Gastrocnemius medialis (tissue), 4 donors: ENCODE data around the gene C4BPA. TPM values are rescaled to one million over a fixed set of nuclear protein-coding genes. Genes with fewer than 3 reads are reported as not detected.

ENCODE experiments used
- ATAC-seq, 2 donors: fragments of 150-250 bp; one replicate each; pipeline ENCODE4 v1.9.1; 2016
- DNase-seq, 2 donors: peaks; one replicate each; pipeline ENCODE4 v3.0.0-alpha.2; 2019
- H3K27ac ChIP-seq, 4 donors: fragments of 200-600 bp; sonication (generic); 1 replicate in 1 of 4; 2 replicates in 3 of 4; pipeline ENCODE4 v1.5.1; 2016 to 2018; ENCODE audit warnings: mild to moderate bottlenecking in 2 of 4, moderate library complexity in 1 of 4
- H3K27me3 ChIP-seq, 3 donors: fragments of 200-600 bp; sonication (generic) in 2 of 3; 1 replicate in 1 of 3; 2 replicates in 2 of 3; pipeline versions ENCODE4 v1.5.1 to v1.6.0; 2016 to 2019; ENCODE audit warnings: mild to moderate bottlenecking in 1 of 3, moderate library complexity in 1 of 3
- H3K36me3 ChIP-seq, 2 donors: fragments of 200-600 bp; sonication (generic) in 1 of 2; one replicate each; pipeline ENCODE4 v1.5.1; 2017 to 2018
- H3K4me1 ChIP-seq, 2 donors: fragments of 200-600 bp; sonication (generic) in 1 of 2; one replicate each; pipeline ENCODE4 v1.5.1; 2016 to 2017; ENCODE audit warnings: mild to moderate bottlenecking in 2 of 2
- H3K4me3 ChIP-seq, 4 donors: fragments of 200-600 bp; sonication (generic) in 3 of 4; 1 replicate in 1 of 4; 2 replicates in 3 of 4; pipeline ENCODE4 v1.5.1; 2016 to 2019; ENCODE audit warnings: mild to moderate bottlenecking in 2 of 4
- H3K9me3 ChIP-seq, 3 donors: fragments of 200-600 bp; sonication (generic) in 2 of 3; 1 replicate in 1 of 3; 2 replicates in 2 of 3; pipeline ENCODE4 v1.5.1; 2016 to 2019
- POLR2A ChIP-seq, 2 donors: fragments of 450-650 bp; IDR thresholded peaks; one replicate each; pipeline ENCODE4 v1.6.1; 2017; ENCODE audit warnings: antibody characterized with exemption in 2 of 2, mild to moderate bottlenecking in 2 of 2, moderate library complexity in 2 of 2
- in situ Hi-C, 4 donors: fragments of 200-750 bp; cut with MboI; loops; one replicate each; pipeline versions ENCODE4 v1.15.0 to v1.8.0; 2017; ENCODE audit warnings: low sequenced_read_pairs in 4 of 4
- intact Hi-C: fragments of 100-400 bp; cut with DNase I; formaldehyde crosslinking; loops from one replicate; pipeline ENCODE4 v1.15.1; 2023; ENCODE audit warnings: low total_unique reads
- total RNA-seq, 4 donors: library from RNA; depleted of rRNA; stranded (reverse); fragments of >200 nt; gene quantifications; one replicate each; pipeline versions ENCODE4 v1.1.0 to v1.2.3, GENCODE V29; 2016
- TF ChIP-seq, protein P1 (sequence below), 5 experiments: fragments of 450-650 bp in 3 of 5; fragments of 200-600 bp in 2 of 5; sonication (generic) in 2 of 5; IDR thresholded peaks in 4 of 5; conservative IDR thresholded peaks in 1 of 5; 1 replicate in 4 of 5; 2 replicates in 1 of 5; pipeline ENCODE4 v1.5.1; 2016 to 2019; ENCODE audit warnings: antibody characterized with exemption in 5 of 5, mild to moderate bottlenecking in 3 of 5, moderate library complexity in 3 of 5

Gene C4BPA
- total RNA-seq, 4 donors from 2014 or later: 0.81 to 2.8 TPM; not detected in 2

DNA sequence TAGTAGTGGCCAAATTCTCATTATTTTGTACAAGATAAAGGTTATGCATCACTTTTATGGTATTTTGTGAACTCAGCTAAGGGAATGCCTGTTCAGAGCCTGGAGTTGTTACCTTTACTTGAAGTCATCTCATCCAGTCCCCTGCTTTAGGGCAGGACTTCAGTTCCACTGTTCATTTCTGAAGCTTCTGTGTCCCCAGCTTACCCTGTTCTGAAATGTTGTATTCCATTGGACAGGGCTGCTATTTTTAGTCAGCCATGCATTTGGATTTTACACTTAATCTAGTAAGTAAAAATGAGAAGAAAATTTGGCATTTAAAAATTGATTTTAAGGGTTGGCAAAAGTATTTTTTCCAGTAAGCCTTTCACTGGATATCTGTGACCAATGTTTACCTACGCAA, 27.0 kb upstream of the C4BPA start:
- peaks cover 16 to 20% of the 10 kb centered on the region in 2 donors for H3K4me1 ChIP-seq
- in situ Hi-C loops: loop anchor here in 2 of 4 donors (5.0 to 10.0 kb wide), 2 partner anchors 35 to 328 kb away; no protein-coding TSS in a partner anchor
- no peak for ATAC-seq
- H3K9me3 ChIP-seq: no peaks in the 10 kb centered on the region
- peaks cover 0 to 18% of the 10 kb centered on the region in 2 donors for H3K36me3 ChIP-seq
- DNase-seq: no peak
- TF ChIP-seq, protein P1, sequence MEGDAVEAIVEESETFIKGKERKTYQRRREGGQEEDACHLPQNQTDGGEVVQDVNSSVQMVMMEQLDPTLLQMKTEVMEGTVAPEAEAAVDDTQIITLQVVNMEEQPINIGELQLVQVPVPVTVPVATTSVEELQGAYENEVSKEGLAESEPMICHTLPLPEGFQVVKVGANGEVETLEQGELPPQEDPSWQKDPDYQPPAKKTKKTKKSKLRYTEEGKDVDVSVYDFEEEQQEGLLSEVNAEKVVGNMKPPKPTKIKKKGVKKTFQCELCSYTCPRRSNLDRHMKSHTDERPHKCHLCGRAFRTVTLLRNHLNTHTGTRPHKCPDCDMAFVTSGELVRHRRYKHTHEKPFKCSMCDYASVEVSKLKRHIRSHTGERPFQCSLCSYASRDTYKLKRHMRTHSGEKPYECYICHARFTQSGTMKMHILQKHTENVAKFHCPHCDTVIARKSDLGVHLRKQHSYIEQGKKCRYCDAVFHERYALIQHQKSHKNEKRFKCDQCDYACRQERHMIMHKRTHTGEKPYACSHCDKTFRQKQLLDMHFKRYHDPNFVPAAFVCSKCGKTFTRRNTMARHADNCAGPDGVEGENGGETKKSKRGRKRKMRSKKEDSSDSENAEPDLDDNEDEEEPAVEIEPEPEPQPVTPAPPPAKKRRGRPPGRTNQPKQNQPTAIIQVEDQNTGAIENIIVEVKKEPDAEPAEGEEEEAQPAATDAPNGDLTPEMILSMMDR (IDR thresholded peaks at IDR 0.05 in 4 of 5, conservative IDR thresholded peaks at IDR 0.05 in 1 of 5): no peak
- no peak for TF ChIP-seq POLR2A (IDR thresholded peaks at IDR 0.05)
- H3K27ac ChIP-seq: peak overlapping the region; percentile 4 to 72 (median 36)
- intact Hi-C loops: loop anchor here (1.0 kb wide), 1 partner anchor 27 kb away; no protein-coding TSS in a partner anchor
- H3K4me3 ChIP-seq: no peak overlapping the region
- no peaks in the 10 kb centered on the region for H3K27me3 ChIP-seq

DNA sequence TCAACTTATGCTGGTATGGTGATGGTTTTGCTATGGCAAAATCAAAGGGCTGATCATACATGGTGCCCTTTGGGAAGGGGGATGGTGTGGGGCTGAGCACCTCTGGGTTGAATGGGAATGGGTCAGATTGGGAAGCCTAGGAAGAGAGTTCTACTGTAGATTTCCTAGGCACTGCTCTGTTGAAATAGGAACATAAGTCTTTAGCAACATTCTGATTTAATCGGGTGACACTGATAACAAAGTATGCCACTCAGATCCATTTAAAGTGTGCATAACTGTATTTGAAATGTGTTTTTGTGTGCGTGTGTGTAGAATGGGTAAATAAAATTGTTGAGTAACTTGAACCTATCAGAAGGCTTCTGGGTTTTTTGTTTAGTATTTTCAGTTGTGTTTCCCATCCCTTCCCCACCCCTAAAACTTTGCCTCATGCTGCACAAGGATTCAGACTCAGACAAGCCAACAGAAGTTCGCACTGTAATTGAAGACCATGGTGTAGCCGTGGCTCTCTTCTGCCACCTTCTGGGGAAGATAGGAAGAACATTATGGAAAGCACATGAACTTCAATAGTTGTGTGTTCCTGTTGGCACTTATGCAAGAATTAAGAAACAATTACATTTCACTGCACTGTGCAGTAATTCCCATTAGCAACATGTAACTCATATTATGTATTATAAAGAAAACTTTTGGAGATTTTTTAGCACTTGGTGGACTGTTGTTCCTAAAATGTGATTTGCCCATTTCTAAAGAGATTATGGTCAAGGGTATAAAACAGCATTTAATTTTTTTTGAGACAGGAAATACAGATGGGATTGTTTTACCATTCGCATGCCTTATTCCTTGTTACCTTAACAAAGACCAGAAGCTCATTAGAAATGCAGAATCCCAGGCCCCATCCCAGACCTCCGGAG, 26.3 kb upstream of the C4BPA start:
- ATAC-seq (peak; percentile 88 to 91), DNase-seq (peak; percentile 46 to 62)
- no peak for TF ChIP-seq POLR2A (IDR thresholded peaks at IDR 0.05)
- TF ChIP-seq, protein P1 (IDR thresholded peaks at IDR 0.05 in 4 of 5, conservative IDR thresholded peaks at IDR 0.05 in 1 of 5): peak; percentile 78 to 94 (median 85)
- Histone ChIP-seq H3K4me1 (peaks cover 16 to 20% of the 10 kb centered on the region in 2 donors), H3K27ac (peak overlapping the region; percentile 4 to 72 (median 36)), H3K9me3 (no peaks in the 10 kb centered on the region), H3K27me3 (no peaks in the 10 kb centered on the region), H3K4me3 (no peak overlapping the region), H3K36me3 (peaks cover 0 to 11% of the 10 kb centered on the region in 2 donors)
- in situ Hi-C loops: loop anchor here in 2 of 4 donors (5.0 to 10.0 kb wide), 2 partner anchors 35 to 327 kb away; no protein-coding TSS in a partner anchor
- intact Hi-C loops: loop anchor here (1.0 kb wide), 1 partner anchor 27 kb away; no protein-coding TSS in a partner anchor

DNA sequence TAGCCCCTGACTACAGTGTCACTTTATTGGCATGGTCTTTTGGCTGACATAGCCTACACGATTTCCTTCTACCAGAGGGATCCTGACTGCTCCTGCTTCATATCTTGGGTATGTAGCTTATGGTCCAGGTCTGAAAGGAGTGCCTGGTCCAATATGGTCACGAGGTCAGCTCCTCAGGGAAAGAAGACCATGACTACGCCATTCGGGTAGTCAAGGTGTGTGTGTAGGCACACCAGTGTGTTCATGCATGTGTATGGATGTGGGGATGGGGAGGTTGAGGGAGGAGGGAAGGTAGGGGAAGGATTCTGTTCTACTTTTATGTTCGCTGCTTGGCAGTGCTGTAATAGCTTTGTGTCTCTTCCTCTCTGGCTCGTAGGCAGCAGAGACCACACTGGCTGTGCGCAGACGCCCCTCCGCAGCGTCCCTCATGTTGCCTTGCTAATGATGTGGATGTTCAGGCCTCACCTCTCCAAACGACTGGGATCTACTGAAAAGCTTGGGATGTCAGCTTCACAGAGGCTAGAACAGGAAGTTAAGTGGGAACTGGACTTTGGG, 25.4 kb upstream of the C4BPA start:
- Histone ChIP-seq H3K4me3 (no peak overlapping the region), H3K36me3 (peaks cover 0 to 2% of the 10 kb centered on the region in 2 donors), H3K9me3 (no peaks in the 10 kb centered on the region), H3K27ac (no peak overlapping the region), H3K4me1 (peaks cover 16 to 20% of the 10 kb centered on the region in 2 donors), H3K27me3 (no peaks in the 10 kb centered on the region)
- TF ChIP-seq, protein P1 (IDR thresholded peaks at IDR 0.05 in 4 of 5, conservative IDR thresholded peaks at IDR 0.05 in 1 of 5): no peak
- ATAC-seq (no peak), DNase-seq (no peak)
- intact Hi-C loops: no loop called here
- in situ Hi-C loops: loop anchor here in 2 of 4 donors (5.0 to 10.0 kb wide), 2 partner anchors 36 to 326 kb away; no protein-coding TSS in a partner anchor

DNA sequence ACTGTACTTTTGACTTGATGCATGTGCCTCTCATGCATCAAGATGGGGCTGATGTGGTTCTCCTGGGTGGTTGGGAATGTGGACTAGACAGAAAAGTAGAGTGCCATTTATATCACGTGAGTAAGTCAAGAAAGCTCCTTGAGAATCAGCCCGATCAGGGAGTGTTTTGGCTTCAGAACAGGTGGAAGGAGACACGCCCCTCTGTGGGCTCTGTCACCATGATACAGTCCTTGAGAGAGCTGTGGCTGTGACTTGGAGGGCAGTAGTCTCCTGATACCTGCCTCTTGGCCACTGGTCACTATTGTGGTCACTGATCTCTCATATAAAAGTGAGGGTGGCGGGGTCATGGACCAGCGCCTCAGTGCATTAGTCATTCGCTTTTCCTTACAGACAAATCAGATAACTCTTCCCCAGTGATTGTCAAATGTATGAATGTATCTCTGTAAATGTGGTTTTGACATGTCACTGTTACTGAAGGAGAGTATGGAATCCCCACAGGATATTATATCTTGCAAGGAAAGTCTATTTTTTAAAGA, 24.3 kb upstream of the C4BPA start:
- TF ChIP-seq POLR2A (IDR thresholded peaks at IDR 0.05): no peak
- TF ChIP-seq, protein P1 (IDR thresholded peaks at IDR 0.05 in 4 of 5, conservative IDR thresholded peaks at IDR 0.05 in 1 of 5): no peak
- H3K27ac ChIP-seq: peak overlapping the region in 1 of 4 donors; percentile 10
- no peak overlapping the region for H3K4me3 ChIP-seq
- ATAC-seq: no peak
- H3K36me3 ChIP-seq: no peaks in the 10 kb centered on the region
- no peaks in the 10 kb centered on the region for H3K9me3 ChIP-seq
- intact Hi-C loops: loop anchor here (10.0 kb wide), 1 partner anchor 45 kb away; the partner anchor contains the start of gene C1orf116
- peaks cover 16 to 20% of the 10 kb centered on the region in 2 donors for H3K4me1 ChIP-seq
- DNase-seq: no peak
- no peaks in the 10 kb centered on the region for H3K27me3 ChIP-seq
- in situ Hi-C loops: loop anchor here in 3 of 4 donors (5.0 to 10.0 kb wide), 2 partner anchors 37 to 325 kb away; no protein-coding TSS in a partner anchor
